Measurements from ENCODE around the gene GIGYF2. TPM values are rescaled to one million over a fixed set of nuclear protein-coding genes. Genes with fewer than 3 reads are reported as not detected.

Gene GIGYF2
- total RNA-seq, 2 donors from 2014 or later = 61.3 to 106 TPM

DNA sequence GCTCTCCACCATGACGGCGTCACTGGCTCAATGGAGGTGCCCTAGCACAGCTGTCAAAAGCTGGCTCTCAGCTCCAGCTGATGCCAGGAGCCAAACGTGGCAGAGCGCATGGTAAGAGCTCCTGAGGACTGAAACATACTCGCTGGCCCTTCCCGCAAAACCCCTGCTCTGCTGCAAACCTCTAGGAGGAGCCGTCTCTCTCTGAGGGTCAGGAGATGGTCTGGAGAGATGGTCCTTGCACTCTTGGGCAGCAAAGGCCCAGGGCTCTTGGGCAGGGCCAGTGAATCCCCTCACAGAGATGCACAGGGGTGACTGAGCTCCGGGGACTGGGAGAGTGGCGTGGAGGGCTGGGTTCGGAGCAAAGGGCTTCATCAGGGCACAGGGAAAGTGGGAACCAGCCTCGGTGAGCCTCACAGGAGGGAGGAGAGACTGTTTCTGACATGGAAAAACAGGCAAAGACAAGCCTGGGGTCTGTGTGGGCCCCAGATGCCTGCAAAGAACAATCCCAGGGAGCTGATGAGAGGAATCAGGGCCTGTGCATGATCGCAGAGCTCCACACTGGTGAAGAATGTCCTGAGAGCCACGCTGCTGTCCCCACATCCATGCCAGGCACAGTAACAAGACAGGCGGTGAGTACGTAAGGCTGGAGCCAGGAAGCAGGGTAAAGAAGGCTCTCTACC, 190.2 kb downstream of the GIGYF2 start:
- WGBS = 77% methylated on average over 15 of the region's 15 CpGs
- Histone ChIP-seq H3K27ac (no peak overlapping the region), H3K9me3 (no peaks in the 10 kb centered on the region), H3K36me3 (no peaks in the 10 kb centered on the region), H3K4me1 (replicated peaks) (no peaks in the 10 kb centered on the region), H3K27me3 (replicated peaks; ENCODE audit: insufficient read depth) (no peaks in the 10 kb centered on the region), H3K4me3 (no peak overlapping the region)
- DNase-seq (ENCODE audit: low spot score) = no peak
- no peak for TF ChIP-seq POLR2AphosphoS5 (IDR thresholded peaks at IDR 0.05)
- no peak for TF ChIP-seq POLR2A (IDR thresholded peaks at IDR 0.05)
- TF ChIP-seq, protein P1, sequence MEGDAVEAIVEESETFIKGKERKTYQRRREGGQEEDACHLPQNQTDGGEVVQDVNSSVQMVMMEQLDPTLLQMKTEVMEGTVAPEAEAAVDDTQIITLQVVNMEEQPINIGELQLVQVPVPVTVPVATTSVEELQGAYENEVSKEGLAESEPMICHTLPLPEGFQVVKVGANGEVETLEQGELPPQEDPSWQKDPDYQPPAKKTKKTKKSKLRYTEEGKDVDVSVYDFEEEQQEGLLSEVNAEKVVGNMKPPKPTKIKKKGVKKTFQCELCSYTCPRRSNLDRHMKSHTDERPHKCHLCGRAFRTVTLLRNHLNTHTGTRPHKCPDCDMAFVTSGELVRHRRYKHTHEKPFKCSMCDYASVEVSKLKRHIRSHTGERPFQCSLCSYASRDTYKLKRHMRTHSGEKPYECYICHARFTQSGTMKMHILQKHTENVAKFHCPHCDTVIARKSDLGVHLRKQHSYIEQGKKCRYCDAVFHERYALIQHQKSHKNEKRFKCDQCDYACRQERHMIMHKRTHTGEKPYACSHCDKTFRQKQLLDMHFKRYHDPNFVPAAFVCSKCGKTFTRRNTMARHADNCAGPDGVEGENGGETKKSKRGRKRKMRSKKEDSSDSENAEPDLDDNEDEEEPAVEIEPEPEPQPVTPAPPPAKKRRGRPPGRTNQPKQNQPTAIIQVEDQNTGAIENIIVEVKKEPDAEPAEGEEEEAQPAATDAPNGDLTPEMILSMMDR (IDR thresholded peaks at IDR 0.05) = no peak
- intact Hi-C loops (cut with DNase I) = no loop called here

DNA sequence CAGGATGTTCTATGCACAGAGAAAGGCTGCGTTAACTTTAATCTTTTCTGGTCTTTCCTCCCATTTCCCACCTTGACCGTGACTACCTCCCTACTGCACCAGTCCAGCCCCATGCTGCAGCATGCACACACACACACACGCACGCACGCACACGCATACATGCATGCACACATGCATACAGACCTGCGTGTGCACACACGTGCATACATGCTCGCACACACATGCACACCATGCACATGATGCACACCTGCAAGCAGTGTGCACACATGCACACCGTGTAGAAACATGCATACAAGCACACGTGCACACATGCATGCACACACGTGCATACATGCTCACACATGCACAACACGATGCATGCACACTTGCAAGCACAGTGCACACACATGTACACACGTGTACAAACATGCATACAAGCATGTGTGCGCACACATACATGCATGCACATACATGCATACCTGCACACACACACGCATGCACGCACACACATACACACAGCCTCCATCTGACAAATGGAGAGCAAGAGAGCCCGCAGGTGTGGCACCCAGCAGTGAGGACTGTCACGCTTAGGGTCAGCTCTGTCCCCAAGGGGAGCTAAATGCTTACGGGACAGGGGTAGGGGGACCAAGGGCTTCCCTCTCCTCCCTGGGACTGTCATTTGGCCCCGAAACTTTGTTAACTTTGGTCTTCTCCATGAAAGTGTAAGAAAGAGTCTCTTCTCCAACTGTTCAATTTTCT, 191.1 kb downstream of the GIGYF2 start:
- no peaks in the 10 kb centered on the region for H3K27me3 ChIP-seq (replicated peaks; ENCODE audit: insufficient read depth)

DNA sequence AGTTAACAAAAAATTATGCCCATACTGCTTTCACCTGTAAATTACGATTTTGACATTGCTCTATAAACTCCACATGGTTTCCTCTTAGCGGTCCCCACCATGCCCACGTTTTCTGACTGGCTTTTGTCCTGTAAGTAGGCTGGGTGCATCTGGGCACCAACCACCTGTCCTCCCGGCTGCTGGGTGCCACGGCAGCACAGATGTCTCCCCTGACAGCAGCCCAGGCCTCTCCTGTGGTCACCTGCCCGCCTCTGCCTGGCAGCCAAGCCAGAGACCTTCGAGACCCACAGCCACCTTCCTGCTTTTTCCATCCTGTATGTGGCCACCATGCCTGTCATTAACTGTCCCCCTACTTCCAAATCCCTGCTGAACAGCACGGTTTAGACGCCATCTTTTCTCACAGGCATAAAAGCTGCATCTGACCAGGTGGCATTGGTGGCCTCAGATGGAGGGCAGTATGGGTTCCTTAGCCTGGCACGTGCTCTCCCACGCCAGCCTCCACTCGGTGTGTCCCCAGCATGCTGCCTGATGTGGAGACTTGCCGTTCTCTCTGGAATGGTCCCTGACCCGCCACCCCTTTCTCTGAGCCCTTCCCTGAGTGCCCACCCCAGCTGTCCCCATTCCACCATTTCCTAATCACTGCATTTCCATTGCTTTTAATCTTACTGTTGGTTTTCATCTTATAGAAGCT, 191.9 kb downstream of the GIGYF2 start:
- Histone ChIP-seq H3K9me3 (no peaks in the 10 kb centered on the region), H3K27me3 (replicated peaks; ENCODE audit: insufficient read depth) (no peaks in the 10 kb centered on the region), H3K4me3 (no peak overlapping the region), H3K4me1 (replicated peaks) (no peaks in the 10 kb centered on the region), H3K27ac (no peak overlapping the region), H3K36me3 (no peaks in the 10 kb centered on the region)
- no peak for TF ChIP-seq POLR2AphosphoS5 (IDR thresholded peaks at IDR 0.05)
- TF ChIP-seq, protein P1 (IDR thresholded peaks at IDR 0.05) = no peak
- TF ChIP-seq POLR2A (IDR thresholded peaks at IDR 0.05) = no peak
- whole genome bisulfite sequencing = 91% methylated on average over 14 of the region's 14 CpGs
- intact Hi-C loops (cut with DNase I) = no loop called here
- no peak for DNase-seq (ENCODE audit: low spot score)

More for the DNA sequence above, 191.1 kb downstream of the GIGYF2 start:
- intact Hi-C loops (cut with DNase I) = no loop called here
- Histone ChIP-seq H3K4me3 (no peak overlapping the region), H3K36me3 (no peaks in the 10 kb centered on the region), H3K9me3 (no peaks in the 10 kb centered on the region), H3K27ac (no peak overlapping the region), H3K4me1 (replicated peaks) (no peaks in the 10 kb centered on the region)
- no peak for DNase-seq (ENCODE audit: low spot score)
- TF ChIP-seq POLR2A (IDR thresholded peaks at IDR 0.05) (no peak), POLR2AphosphoS5 (IDR thresholded peaks at IDR 0.05) (no peak)
- TF ChIP-seq, protein P1 (IDR thresholded peaks at IDR 0.05) = no peak
- 88% methylated on average over 21 of the region's 21 CpGs for WGBS

DNA sequence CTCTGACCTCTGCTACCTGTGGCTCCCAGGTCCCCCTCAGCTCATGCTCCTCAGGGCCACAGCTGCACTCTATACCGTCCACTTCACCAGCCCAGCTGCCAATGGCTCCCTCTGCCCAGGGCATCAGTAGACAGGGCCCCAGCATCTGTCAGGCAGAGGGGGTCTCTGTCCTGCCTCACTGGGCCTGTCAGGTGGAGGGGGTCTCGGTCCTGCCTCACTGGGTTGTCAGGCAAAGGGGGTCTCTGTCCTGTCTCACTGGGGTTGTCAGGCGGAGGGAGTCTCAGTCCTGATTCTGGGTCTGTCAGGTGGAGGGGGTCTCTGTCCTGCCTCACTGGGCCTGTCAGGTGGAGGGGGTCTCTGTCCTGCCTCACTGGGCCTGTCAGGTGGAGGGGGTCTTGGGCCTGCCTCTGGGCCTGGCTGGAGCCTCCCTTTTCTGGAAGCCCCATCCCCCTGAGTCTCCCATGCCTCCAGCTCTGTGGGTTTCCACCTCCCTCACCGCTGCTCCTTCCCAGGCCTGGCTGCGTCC, 192.8 kb downstream of the GIGYF2 start:
- Histone ChIP-seq H3K9me3 (no peaks in the 10 kb centered on the region), H3K27me3 (replicated peaks; ENCODE audit: insufficient read depth) (no peaks in the 10 kb centered on the region), H3K4me3 (no peak overlapping the region), H3K27ac (no peak overlapping the region), H3K4me1 (replicated peaks) (no peaks in the 10 kb centered on the region), H3K36me3 (no peaks in the 10 kb centered on the region)
- no peak for DNase-seq (ENCODE audit: low spot score)
- no peak for TF ChIP-seq POLR2AphosphoS5 (IDR thresholded peaks at IDR 0.05)
- TF ChIP-seq, protein P1 (IDR thresholded peaks at IDR 0.05) = no peak
- TF ChIP-seq POLR2A (IDR thresholded peaks at IDR 0.05) = no peak
- intact Hi-C loops (cut with DNase I) = no loop called here
- WGBS = 96% methylated on average over 5 of the region's 5 CpGs

Data from prostate gland (tissue), 2 donors.